ENCODE results near the gene CSGALNACT2. TPM values are rescaled to one million over a fixed set of nuclear protein-coding genes. Genes with fewer than 3 reads are reported as not detected.
A peak's percentile ranks its signal among the peaks of the same experiment; 100 is the strongest.

CSGALNACT2 gene
- total and polyA plus RNA-seq, 2 donors, result 16.1 to 21.2 TPM

GRCh38 chr10:43110338-43111071 is 27.7 kb upstream of the CSGALNACT2 start:
- Histone ChIP-seq H3K4me1 (ENCODE audit: control insufficient read depth in 2 of 2, insufficient read depth in 2 of 2, low read length in 2 of 2) (peaks cover 0 to 7% of the 10 kb centered on the region in 2 donors), H3K36me3 (ENCODE audit: control insufficient read depth in 2 of 2, insufficient read depth in 2 of 2, low read length in 1 of 2) (no peaks in the 10 kb centered on the region), H3K9me3 (ENCODE audit: control insufficient read depth in 2 of 2, insufficient read depth in 1 of 2, low read length in 1 of 2) (no peaks in the 10 kb centered on the region), H3K27me3 (ENCODE audit: control insufficient read depth in 2 of 2, insufficient read depth in 1 of 2, low read length in 1 of 2) (peaks cover 0 to 3% of the 10 kb centered on the region in 2 donors), H3K27ac (ENCODE audit: low read depth in 1 of 2, low read length in 1 of 2) (no peak overlapping the region), H3K4me3 (ENCODE audit: low read length in 2 of 2) (no peak overlapping the region)
- 68% methylated on average over 7 of the region's 7 CpGs for WGBS
- DNase-seq (ENCODE audit: low read depth in 6 of 9, low spot score in 9 of 9), result peak in 1 of 9 donors; percentile 13

- peaks cover 0 to 3% of the 10 kb centered on the region in 2 donors for H3K4me1 ChIP-seq (ENCODE audit: control insufficient read depth in 2 of 2, insufficient read depth in 2 of 2, low read length in 2 of 2)
- H3K4me3 ChIP-seq (ENCODE audit: low read length in 2 of 2), result no peak overlapping the region
- 97% methylated on average over 11 of the region's 11 CpGs for WGBS
- no peak overlapping the region for H3K27ac ChIP-seq (ENCODE audit: low read depth in 1 of 2, low read length in 1 of 2)
- H3K27me3 ChIP-seq (ENCODE audit: control insufficient read depth in 2 of 2, insufficient read depth in 1 of 2, low read length in 1 of 2), result no peaks in the 10 kb centered on the region
- no peak for DNase-seq (ENCODE audit: low read depth in 6 of 9, low spot score in 9 of 9)
- H3K36me3 ChIP-seq (ENCODE audit: control insufficient read depth in 2 of 2, insufficient read depth in 2 of 2, low read length in 1 of 2), result no peaks in the 10 kb centered on the region
- no peaks in the 10 kb centered on the region for H3K9me3 ChIP-seq (ENCODE audit: control insufficient read depth in 2 of 2, insufficient read depth in 1 of 2, low read length in 1 of 2)
These were observed 27.1 kb upstream of the CSGALNACT2 start for GRCh38 chr10:43111101-43111500.

- Histone ChIP-seq H3K4me3 (ENCODE audit: low read length in 2 of 2) (no peak overlapping the region), H3K36me3 (ENCODE audit: control insufficient read depth in 2 of 2, insufficient read depth in 2 of 2, low read length in 1 of 2) (no peaks in the 10 kb centered on the region), H3K4me1 (ENCODE audit: control insufficient read depth in 2 of 2, insufficient read depth in 2 of 2, low read length in 2 of 2) (peaks cover 0 to 3% of the 10 kb centered on the region in 2 donors), H3K9me3 (ENCODE audit: control insufficient read depth in 2 of 2, insufficient read depth in 1 of 2, low read length in 1 of 2) (no peaks in the 10 kb centered on the region), H3K27ac (ENCODE audit: low read depth in 1 of 2, low read length in 1 of 2) (no peak overlapping the region), H3K27me3 (ENCODE audit: control insufficient read depth in 2 of 2, insufficient read depth in 1 of 2, low read length in 1 of 2) (no peaks in the 10 kb centered on the region)
- no peak for DNase-seq (ENCODE audit: low read depth in 6 of 9, low spot score in 9 of 9)
- 97% methylated on average over 17 of the region's 17 CpGs for WGBS
These were observed 26.2 kb upstream of the CSGALNACT2 start for GRCh38 chr10:43111921-43112607.

DNA sequence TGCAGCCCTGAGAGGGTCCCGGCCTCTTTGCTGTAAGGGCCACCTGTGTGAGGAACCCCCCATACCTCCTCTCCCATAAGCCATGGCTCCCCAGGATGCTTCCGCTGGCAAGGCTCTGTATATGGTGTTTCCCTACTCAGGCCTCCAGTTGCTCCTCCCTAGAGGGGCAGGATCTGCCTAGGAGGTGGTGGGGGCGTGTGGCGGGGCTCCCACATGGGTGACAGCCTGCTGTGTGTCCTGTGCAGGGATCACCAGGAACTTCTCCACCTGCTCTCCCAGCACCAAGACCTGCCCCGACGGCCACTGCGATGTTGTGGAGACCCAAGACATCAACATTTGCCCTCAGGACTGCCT is 25.7 kb upstream of the CSGALNACT2 start:
- Histone ChIP-seq H3K4me3 (ENCODE audit: low read length in 2 of 2) (no peak overlapping the region), H3K27ac (ENCODE audit: low read depth in 1 of 2, low read length in 1 of 2) (no peak overlapping the region), H3K4me1 (ENCODE audit: control insufficient read depth in 2 of 2, insufficient read depth in 2 of 2, low read length in 2 of 2) (peaks cover 0 to 3% of the 10 kb centered on the region in 2 donors), H3K9me3 (ENCODE audit: control insufficient read depth in 2 of 2, insufficient read depth in 1 of 2, low read length in 1 of 2) (no peaks in the 10 kb centered on the region), H3K36me3 (ENCODE audit: control insufficient read depth in 2 of 2, insufficient read depth in 2 of 2, low read length in 1 of 2) (no peaks in the 10 kb centered on the region), H3K27me3 (ENCODE audit: control insufficient read depth in 2 of 2, insufficient read depth in 1 of 2, low read length in 1 of 2) (no peaks in the 10 kb centered on the region)
- DNase-seq (ENCODE audit: low read depth in 6 of 9, low spot score in 9 of 9), result no peak
- WGBS, result 97% methylated on average over 7 of the region's 7 CpGs

DNA sequence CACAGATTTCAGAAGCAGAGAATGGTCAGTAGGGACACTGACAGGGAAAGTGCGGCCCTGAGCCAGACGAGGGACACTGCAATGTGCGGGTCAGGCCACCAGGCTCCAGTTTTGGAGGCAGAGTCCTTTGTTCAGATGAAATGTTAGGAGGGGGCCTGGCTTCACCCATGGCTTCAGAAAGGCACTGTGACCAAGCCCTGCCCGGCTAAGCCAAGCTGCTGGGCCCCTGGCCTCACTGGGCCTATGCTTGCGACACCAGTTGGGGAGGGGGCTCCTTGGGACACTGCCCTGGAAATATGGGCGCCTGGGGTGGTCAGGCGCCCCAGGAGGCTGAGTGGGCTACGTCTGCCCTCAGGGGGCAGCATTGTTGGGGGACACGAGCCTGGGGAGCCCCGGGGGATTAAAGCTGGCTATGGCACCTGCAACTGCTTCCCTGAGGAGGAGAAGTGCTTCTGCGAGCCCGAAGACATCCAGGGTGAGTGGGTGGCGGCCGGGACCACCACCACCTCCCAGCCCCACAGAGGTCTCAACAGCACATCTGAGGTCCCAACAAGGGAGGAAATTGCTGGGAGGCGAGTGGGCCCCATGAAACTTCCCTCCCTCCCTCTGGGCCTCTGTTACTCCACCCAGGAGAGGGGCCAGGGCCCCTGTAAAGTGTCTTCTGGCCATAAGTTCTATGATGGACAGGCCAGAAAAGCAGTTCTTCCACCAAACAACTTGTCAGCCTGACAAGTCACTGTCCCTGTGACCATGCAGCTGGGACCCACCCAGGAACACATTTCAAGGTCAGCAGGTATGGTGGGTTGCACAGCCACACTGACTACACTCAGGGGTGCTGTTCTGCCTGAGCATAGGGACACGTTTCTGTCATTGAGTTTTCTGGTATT is 24.8 kb upstream of the CSGALNACT2 start:
- no peaks in the 10 kb centered on the region for H3K36me3 ChIP-seq (ENCODE audit: control insufficient read depth in 2 of 2, insufficient read depth in 2 of 2, low read length in 1 of 2)
- H3K4me3 ChIP-seq (ENCODE audit: low read length in 2 of 2), result no peak overlapping the region
- H3K27ac ChIP-seq (ENCODE audit: low read depth in 1 of 2, low read length in 1 of 2), result no peak overlapping the region
- WGBS, result 93% methylated on average over 16 of the region's 16 CpGs
- peaks cover 0 to 3% of the 10 kb centered on the region in 2 donors for H3K4me1 ChIP-seq (ENCODE audit: control insufficient read depth in 2 of 2, insufficient read depth in 2 of 2, low read length in 2 of 2)
- H3K27me3 ChIP-seq (ENCODE audit: control insufficient read depth in 2 of 2, insufficient read depth in 1 of 2, low read length in 1 of 2), result no peaks in the 10 kb centered on the region
- no peaks in the 10 kb centered on the region for H3K9me3 ChIP-seq (ENCODE audit: control insufficient read depth in 2 of 2, insufficient read depth in 1 of 2, low read length in 1 of 2)
- no peak for DNase-seq (ENCODE audit: low read depth in 6 of 9, low spot score in 9 of 9)

DNA sequence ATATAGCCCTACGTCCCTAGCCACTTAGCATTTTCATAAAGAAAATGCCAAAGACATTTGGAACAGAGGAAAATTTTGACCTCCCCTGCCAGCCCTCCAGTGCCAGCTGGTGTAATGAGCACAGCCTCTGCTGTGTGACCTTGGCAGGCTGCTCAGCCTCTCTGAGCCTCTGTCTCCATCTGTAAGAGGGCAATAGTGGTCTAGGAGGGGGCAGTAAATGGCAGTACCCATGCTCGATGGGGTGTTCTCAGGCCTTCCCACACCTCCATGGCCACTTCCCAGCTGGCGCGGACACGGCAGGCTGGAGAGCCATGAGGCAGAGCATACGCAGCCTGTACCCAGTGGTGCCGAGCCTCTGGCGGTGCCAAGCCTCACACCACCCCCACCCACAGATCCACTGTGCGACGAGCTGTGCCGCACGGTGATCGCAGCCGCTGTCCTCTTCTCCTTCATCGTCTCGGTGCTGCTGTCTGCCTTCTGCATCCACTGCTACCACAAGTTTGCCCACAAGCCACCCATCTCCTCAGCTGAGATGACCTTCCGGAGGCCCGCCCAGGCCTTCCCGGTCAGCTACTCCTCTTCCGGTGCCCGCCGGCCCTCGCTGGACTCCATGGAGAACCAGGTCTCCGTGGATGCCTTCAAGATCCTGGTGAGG is 24.0 kb upstream of the CSGALNACT2 start:
- Histone ChIP-seq H3K27ac (ENCODE audit: low read depth in 1 of 2, low read length in 1 of 2) (no peak overlapping the region), H3K4me3 (ENCODE audit: low read length in 2 of 2) (no peak overlapping the region), H3K36me3 (ENCODE audit: control insufficient read depth in 2 of 2, insufficient read depth in 2 of 2, low read length in 1 of 2) (no peaks in the 10 kb centered on the region), H3K9me3 (ENCODE audit: control insufficient read depth in 2 of 2, insufficient read depth in 1 of 2, low read length in 1 of 2) (no peaks in the 10 kb centered on the region), H3K4me1 (ENCODE audit: control insufficient read depth in 2 of 2, insufficient read depth in 2 of 2, low read length in 2 of 2) (peaks cover 0 to 3% of the 10 kb centered on the region in 2 donors), H3K27me3 (ENCODE audit: control insufficient read depth in 2 of 2, insufficient read depth in 1 of 2, low read length in 1 of 2) (no peaks in the 10 kb centered on the region)
- no peak for DNase-seq (ENCODE audit: low read depth in 6 of 9, low spot score in 9 of 9)
- WGBS, result 95% methylated on average over 24 of the region's 24 CpGs

DNA sequence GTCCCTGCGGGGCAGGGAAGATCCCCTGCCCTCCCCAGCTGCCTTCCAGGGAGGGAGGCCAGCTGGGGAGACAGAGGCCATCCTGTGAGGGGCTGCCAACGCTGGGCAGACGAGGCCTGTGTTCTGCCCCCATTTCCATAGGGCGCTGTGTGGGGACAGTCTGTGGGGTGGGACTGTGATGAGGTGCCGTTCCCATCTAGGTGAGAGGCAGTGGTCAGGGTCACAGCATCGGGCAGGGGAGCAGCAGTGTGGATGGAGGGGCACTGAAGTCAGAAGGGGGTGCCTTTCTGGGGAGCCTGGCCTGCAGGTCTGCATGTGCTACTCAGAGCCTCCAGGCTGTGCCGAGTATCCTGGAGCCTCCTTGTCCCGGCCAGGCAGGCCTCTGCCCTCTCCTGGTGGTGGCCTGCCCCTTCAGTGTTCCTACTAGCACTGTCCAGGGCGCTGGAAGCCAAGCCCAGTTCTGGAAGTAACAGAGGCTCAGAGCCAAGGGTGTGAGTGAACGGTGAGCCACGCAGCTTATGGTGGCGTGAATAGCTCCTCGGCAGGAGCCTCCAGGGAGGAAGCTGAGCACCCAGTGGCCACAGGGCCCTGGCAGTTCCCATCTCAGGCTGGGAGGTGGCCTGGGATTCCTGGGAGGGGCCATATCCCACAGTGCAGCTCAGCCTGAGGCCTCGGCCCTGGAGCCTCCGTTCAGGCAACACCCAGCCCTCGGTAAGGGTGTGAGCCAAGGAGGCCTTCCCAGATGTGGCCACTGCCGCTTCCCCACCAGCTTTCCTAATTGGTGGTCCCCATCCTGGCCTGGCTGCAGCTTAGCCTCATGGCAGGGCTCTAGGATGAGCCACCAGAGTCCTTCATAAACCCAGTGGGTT is 23.3 kb upstream of the CSGALNACT2 start:
- H3K27me3 ChIP-seq (ENCODE audit: control insufficient read depth in 2 of 2, insufficient read depth in 1 of 2, low read length in 1 of 2), result no peaks in the 10 kb centered on the region
- no peaks in the 10 kb centered on the region for H3K36me3 ChIP-seq (ENCODE audit: control insufficient read depth in 2 of 2, insufficient read depth in 2 of 2, low read length in 1 of 2)
- H3K9me3 ChIP-seq (ENCODE audit: control insufficient read depth in 2 of 2, insufficient read depth in 1 of 2, low read length in 1 of 2), result no peaks in the 10 kb centered on the region
- no peak overlapping the region for H3K4me3 ChIP-seq (ENCODE audit: low read length in 2 of 2)
- H3K27ac ChIP-seq (ENCODE audit: low read depth in 1 of 2, low read length in 1 of 2), result no peak overlapping the region
- DNase-seq (ENCODE audit: low read depth in 6 of 9, low spot score in 9 of 9), result no peak
- 91% methylated on average over 17 of the region's 17 CpGs for WGBS
- peaks cover 0 to 3% of the 10 kb centered on the region in 2 donors for H3K4me1 ChIP-seq (ENCODE audit: control insufficient read depth in 2 of 2, insufficient read depth in 2 of 2, low read length in 2 of 2)

DNA sequence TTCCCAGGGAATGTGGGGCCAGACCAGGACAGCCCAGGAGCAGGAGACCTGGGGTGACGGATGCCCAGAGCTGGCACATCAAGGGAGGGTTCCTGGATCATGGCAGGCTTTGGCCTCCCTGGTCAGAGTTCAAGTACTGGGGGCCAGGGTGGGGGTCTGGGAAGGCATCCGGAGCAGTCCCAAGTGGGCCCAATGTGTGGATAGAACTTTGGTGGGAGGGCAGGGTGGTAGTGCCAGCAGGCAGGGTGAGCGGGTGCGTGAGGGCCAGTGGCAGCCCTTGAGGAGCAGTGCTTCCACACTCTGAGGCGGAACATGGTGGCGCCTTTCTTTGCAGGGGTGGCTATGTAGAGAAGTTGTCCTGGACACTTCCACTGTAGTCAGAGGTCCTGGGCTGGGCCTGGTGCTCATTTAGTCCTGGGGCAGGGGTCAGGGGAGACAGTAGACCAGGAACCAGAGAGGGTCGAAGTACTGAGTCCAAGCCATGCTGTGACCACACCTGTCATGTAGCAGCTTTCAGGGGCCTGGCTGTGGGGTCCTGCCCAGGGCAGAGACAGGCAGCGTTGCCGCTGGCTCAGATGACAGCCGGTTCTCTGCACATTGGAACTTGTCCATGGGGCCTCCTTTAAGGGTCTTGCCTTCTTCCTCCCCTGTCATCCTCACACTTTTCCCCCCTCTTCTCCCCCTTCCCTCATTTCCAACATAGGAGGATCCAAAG is 22.2 kb upstream of the CSGALNACT2 start:
- no peaks in the 10 kb centered on the region for H3K9me3 ChIP-seq (ENCODE audit: control insufficient read depth in 2 of 2, insufficient read depth in 1 of 2, low read length in 1 of 2)
- no peak for DNase-seq (ENCODE audit: low read depth in 6 of 9, low spot score in 9 of 9)
- H3K27me3 ChIP-seq (ENCODE audit: control insufficient read depth in 2 of 2, insufficient read depth in 1 of 2, low read length in 1 of 2), result no peaks in the 10 kb centered on the region
- H3K36me3 ChIP-seq (ENCODE audit: control insufficient read depth in 2 of 2, insufficient read depth in 2 of 2, low read length in 1 of 2), result no peaks in the 10 kb centered on the region
- no peak overlapping the region for H3K27ac ChIP-seq (ENCODE audit: low read depth in 1 of 2, low read length in 1 of 2)
- H3K4me3 ChIP-seq (ENCODE audit: low read length in 2 of 2), result no peak overlapping the region
- WGBS, result 94% methylated on average over 10 of the region's 10 CpGs
- peaks cover 5 to 9% of the 10 kb centered on the region in 2 donors for H3K4me1 ChIP-seq (ENCODE audit: control insufficient read depth in 2 of 2, insufficient read depth in 2 of 2, low read length in 2 of 2)
